A549 (cell line): ENCODE measurements around the gene ZFHX3. TPM values are rescaled to one million over a fixed set of nuclear protein-coding genes. Genes with fewer than 3 reads are reported as not detected.
A peak's percentile ranks its signal among the peaks of the same experiment; 100 is the strongest.

Source experiments
- ATAC-seq, 2 experiments: fragments of 200-7000 bp in 1 of 2; fragments of >200 bp in 1 of 2; cut with Nextera tagmentation in 1 of 2; cut with Tn5 transposase in 1 of 2; 3 replicates each; pipeline versions ENCODE4 v1.8.0 to v1.9.1; 2018 to 2020; ENCODE audit warnings: mild to moderate bottlenecking in 1 of 2, moderate library complexity in 1 of 2
- CTCF ChIA-PET: fragments of 300-600 bp; sonication (Branson Sonifier 250); formaldehyde crosslinking; extraction: SDS; loops from one replicate; lab custom pipeline; 2021; ENCODE audit warnings: antibody characterized with exemption, inconsistent platforms; lab: Yijun Ruan, JAX
- POLR2A ChIA-PET: fragments of 350-600 bp; formaldehyde crosslinking; extraction: SDS; loops from one replicate; lab custom pipeline; 2021; ENCODE audit warnings: antibody characterized with exemption, inconsistent platforms; lab: Yijun Ruan, JAX
- DNase-seq, 2 experiments: peaks; one replicate each; pipeline versions ENCODE4 v3.0.0 to v3.0.0-alpha.2; 2011 to 2016; ENCODE audit warnings: low read depth in 1 of 2, low spot score in 1 of 2
- FAIRE-seq: peaks from 2 replicates; lab custom pipeline; 2011; peaks lifted over from hg19 to GRCh38; lab: Jason Lieb, UNC
- H3K27ac ChIP-seq, 2 experiments: fragments of >200 bp; sonication (Bioruptor Twin); formaldehyde crosslinking; 3 replicates each; pipeline ENCODE4 v1.5.1; 2016 to 2017
- H3K4me1 ChIP-seq: fragments of >200 bp; sonication (Bioruptor Twin); formaldehyde crosslinking; 3 replicates; pipeline ENCODE4 v1.6.1; 2016
- H3K4me2 ChIP-seq: fragments of >200 bp; sonication (Bioruptor Twin); formaldehyde crosslinking; 3 replicates; pipeline ENCODE4 v1.6.1; 2016
- H3K4me3 ChIP-seq: fragments of >200 bp; sonication (Bioruptor Twin); formaldehyde crosslinking; 3 replicates; pipeline ENCODE4 v1.5.1; 2016
- H3K9me3 ChIP-seq: fragments of >200 bp; sonication (Bioruptor Twin); formaldehyde crosslinking; 3 replicates; pipeline ENCODE4 v1.6.1; 2016
- BHLHE40 ChIP-seq: IDR thresholded peaks from 2 replicates; pipeline ENCODE4 v1.6.1; 2012; ENCODE audit warnings: low read depth, low read length, inconsistent platforms
- CBX8 ChIP-seq: fragments of 200-600 bp; sonication (generic); IDR thresholded peaks from 2 replicates; pipeline ENCODE4 v1.6.1; 2016
- CEBPB ChIP-seq, 2 experiments: fragments of >200 bp in 1 of 2; sonication (Bioruptor Twin) in 1 of 2; formaldehyde crosslinking in 1 of 2; IDR thresholded peaks; 2 replicates each; pipeline ENCODE4 v1.6.1; 2012 to 2016
- EHMT2 ChIP-seq: fragments of 200-600 bp; sonication (generic); IDR thresholded peaks from 2 replicates; pipeline ENCODE4 v1.6.1; 2016; ENCODE audit warnings: antibody characterized with exemption, low read depth, mild to moderate bottlenecking, moderate library complexity
- ELK1 ChIP-seq: fragments of 150-350 bp; IDR thresholded peaks from 2 replicates; pipeline ENCODE4 v1.6.1; 2014; ENCODE audit warnings: low read depth, mild to moderate bottlenecking, low read length
- FOSB ChIP-seq: fragments of 250-450 bp; sonication (Bioruptor Pico); IDR thresholded peaks from 2 replicates; pipeline ENCODE4 v1.5.0; 2020; ENCODE audit warnings: mild to moderate bottlenecking, moderate library complexity
- FOSL2 ChIP-seq, 2 experiments: fragments of 450-650 bp in 1 of 2; fragments of >200 bp in 1 of 2; sonication (Bioruptor Twin) in 1 of 2; formaldehyde crosslinking; IDR thresholded peaks; 2 replicates each; pipeline versions ENCODE4 v1.5.0 to v1.6.1; 2016 to 2020; ENCODE audit warnings: mild to moderate bottlenecking in 1 of 2, moderate library complexity in 1 of 2
- GATA3 ChIP-seq: IDR thresholded peaks from 2 replicates; pipeline ENCODE4 v1.6.1; 2012; ENCODE audit warnings: borderline replicate concordance
- HEYL ChIP-seq: fragments of 250-450 bp; sonication (Bioruptor Pico); IDR thresholded peaks from 2 replicates; pipeline ENCODE4 v1.8.0; 2021; ENCODE audit warnings: mild to moderate bottlenecking, moderate library complexity
- HOXB13 ChIP-seq: fragments of 250-450 bp; sonication (Bioruptor Pico); IDR thresholded peaks from 2 replicates; pipeline ENCODE4 v1.5.0; 2020; ENCODE audit warnings: low read depth, mild to moderate bottlenecking, moderate library complexity
- JUN ChIP-seq, 2 experiments: fragments of >200 bp; sonication (Bioruptor Twin); formaldehyde crosslinking; IDR thresholded peaks; 2 replicates in 1 of 2; 3 replicates in 1 of 2; pipeline ENCODE4 v1.6.1; 2016 to 2017
- KDM5A ChIP-seq: fragments of 200-600 bp; sonication (generic); IDR thresholded peaks from 2 replicates; pipeline ENCODE4 v1.6.1; 2016; ENCODE audit warnings: antibody characterized with exemption, mild to moderate bottlenecking
- MAFK ChIP-seq: fragments of 450-650 bp; IDR thresholded peaks from 2 replicates; pipeline ENCODE4 v1.6.1; 2014; ENCODE audit not compliant: partially characterized antibody
- MAZ ChIP-seq: fragments of 150-350 bp; IDR thresholded peaks from 2 replicates; pipeline ENCODE4 v1.6.1; 2014; ENCODE audit warnings: antibody characterized with exemption, low read depth, low read length, borderline replicate concordance
- POLR2AphosphoS2 ChIP-seq: conservative IDR thresholded peaks from 2 replicates; pipeline ENCODE4 v1.6.1; 2012; ENCODE audit warnings: low read length, improper control_type of control experiment, inconsistent platforms
- RARB ChIP-seq: fragments of 250-450 bp; sonication (Bioruptor Pico); IDR thresholded peaks from 2 replicates; pipeline ENCODE4 v1.8.0; 2021; ENCODE audit warnings: mild to moderate bottlenecking, moderate library complexity
- RNF2 ChIP-seq: fragments of 200-600 bp; sonication (generic); IDR thresholded peaks from 2 replicates; pipeline ENCODE4 v1.6.1; 2016; ENCODE audit warnings: low read depth, mild to moderate bottlenecking, antibody characterized with exemption, moderate library complexity, borderline replicate concordance
- TFCP2L1 ChIP-seq: fragments of 250-450 bp; sonication (Bioruptor Pico); IDR thresholded peaks from 2 replicates; pipeline ENCODE4 v1.5.0; 2021; ENCODE audit warnings: mild to moderate bottlenecking
- USF2 ChIP-seq: fragments of 450-650 bp; IDR thresholded peaks from 2 replicates; pipeline ENCODE4 v1.6.1; 2014; ENCODE audit warnings: antibody characterized with exemption
- ZC3H11A ChIP-seq: fragments of 450-650 bp; IDR thresholded peaks from 2 replicates; pipeline ENCODE4 v1.6.1; 2014; ENCODE audit warnings: antibody characterized with exemption, mild to moderate bottlenecking
- ZSCAN20 ChIP-seq: fragments of 250-450 bp; sonication (Bioruptor Pico); IDR thresholded peaks from 2 replicates; pipeline ENCODE4 v1.8.0; 2022; ENCODE audit warnings: mild to moderate bottlenecking, moderate library complexity
- WGBS: methylation state at CpG from one replicate; pipeline ENCODE4 v1.1.6; 2017; ENCODE audit errors: missing lambda C conversion rate; 5-methylcytosine and 5-hydroxymethylcytosine counted together
- polyA plus RNA-seq, 4 experiments: library from polyadenylated mRNA; depleted of rRNA in 3 of 4; stranded (reverse); fragments of >200 nt; fragmentation: RNase III in 1 of 4; extraction: RNeasy Plus Mini Kit Qiagen cat#74134 plus additional on column Dnase treatment in 1 of 4; gene quantifications; 2 replicates in 3 of 4; 3 replicates in 1 of 4; pipeline ENCODE4 v1.2.3, GENCODE V29; 2011 to 2017
- TF ChIP-seq, protein P1 (sequence below): fragments of 250-450 bp; sonication (Bioruptor Pico); IDR thresholded peaks from 2 replicates; pipeline ENCODE4 v1.5.0; 2020; ENCODE audit warnings: low read depth, mild to moderate bottlenecking, moderate library complexity
- TF ChIP-seq, protein P2 (sequence below): fragments of 200-600 bp; sonication (generic); IDR thresholded peaks from 2 replicates; pipeline ENCODE4 v1.6.1; 2016; ENCODE audit warnings: antibody characterized with exemption, mild to moderate bottlenecking, moderate library complexity

ZFHX3 gene
- polyA plus RNA-seq, 2 of the 4 experiments (the other 2 are of a cell fraction), result 3.9 to 6.5 TPM

DNA sequence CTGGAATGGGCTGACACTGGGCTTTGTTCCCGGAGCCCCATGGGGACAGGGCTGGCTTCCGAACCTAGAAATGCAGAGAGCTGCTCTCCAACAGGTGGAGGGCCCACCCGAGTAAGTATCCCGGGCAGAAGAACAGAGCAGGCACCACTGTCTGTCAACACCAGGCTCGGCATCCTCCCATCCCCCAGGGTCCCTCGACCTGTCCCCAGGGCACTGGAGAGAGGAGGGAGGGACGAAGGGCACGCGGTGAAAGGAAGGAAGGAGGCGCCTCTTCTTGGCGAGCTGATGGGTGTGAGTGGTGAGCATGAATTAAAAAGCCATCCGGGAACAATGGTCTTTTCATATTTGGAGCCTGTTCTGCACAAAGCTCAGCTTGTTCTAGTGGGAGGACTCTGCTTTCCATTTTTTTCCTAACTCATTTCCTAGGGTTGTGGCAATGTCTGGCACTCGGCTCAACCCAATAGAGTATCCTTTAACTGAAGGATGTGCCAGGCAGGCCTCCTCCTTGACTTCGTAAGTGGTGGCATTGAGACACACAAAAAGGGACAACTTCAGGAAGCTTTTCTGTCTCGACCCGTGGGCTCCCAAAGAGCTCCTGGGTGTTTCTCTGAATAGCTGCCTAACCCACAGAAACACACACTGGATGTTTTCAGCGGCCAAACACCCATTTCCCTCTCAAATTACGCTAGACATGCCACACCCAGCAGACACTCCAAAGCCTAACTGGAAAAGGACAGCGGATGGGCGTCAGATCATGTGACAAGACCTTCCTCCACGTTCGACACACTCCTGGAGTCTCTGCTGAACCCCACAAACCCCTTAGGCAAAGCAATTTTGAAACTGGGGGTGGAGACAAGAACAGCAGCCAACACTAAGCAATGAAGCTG is 47.7 kb downstream of the ZFHX3 start:
- ChIA-PET POLR2A (no interaction called here), CTCF (interaction anchor here (0.9 to 1.5 kb wide), 2 partner anchors 39 to 40 kb away, joined by 3 read pairs; no protein-coding TSS in a partner anchor)
- DNase-seq, result no peak
- 89% methylated on average over 22 of the region's 22 CpGs for WGBS
- TF ChIP-seq KDM5A, result no peak
- TF ChIP-seq BHLHE40, result no peak
- TF ChIP-seq CBX8, result no peak
- TF ChIP-seq HOXB13 (CRISPR knock-in tag), result no peak
- no peak for TF ChIP-seq POLR2AphosphoS2
- TF ChIP-seq MAZ, result no peak
- no peak for TF ChIP-seq RNF2
- no peak for TF ChIP-seq RARB (CRISPR knock-in tag)
- Histone ChIP-seq H3K27ac (no peak overlapping the region; a peak in 1 of 6 replicates), H3K4me3 (no peak overlapping the region), H3K9me3 (no peaks in the 10 kb centered on the region), H3K4me1 (peaks cover 26% of the 10 kb centered on the region), H3K4me2 (no peak overlapping the region)
- no peak for FAIRE-seq
- ATAC-seq, result no peak

DNA sequence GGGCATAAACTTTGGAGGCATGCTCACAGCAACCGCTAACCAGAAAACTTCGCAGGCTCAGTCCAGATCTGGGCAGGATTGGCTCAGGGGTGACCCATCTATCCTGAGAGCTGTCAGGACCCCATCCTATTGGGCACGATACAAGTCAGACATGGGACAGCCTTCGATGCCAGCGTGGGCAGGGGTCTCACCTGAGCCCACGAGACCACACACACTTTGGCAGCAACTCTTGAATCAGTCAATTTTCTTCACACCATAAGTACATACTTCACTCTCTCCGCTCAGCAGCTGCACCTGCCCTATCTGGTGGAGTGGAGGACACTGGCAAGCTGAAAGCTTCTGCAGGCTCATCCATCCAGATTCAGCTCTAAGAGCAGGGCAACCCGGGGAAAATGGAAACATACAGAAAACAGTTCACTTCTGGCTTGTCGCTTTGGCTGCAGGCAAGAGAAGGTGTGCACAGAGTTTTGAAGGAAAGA is 48.3 kb downstream of the ZFHX3 start:
- DNase-seq (no peak), ATAC-seq (no peak), FAIRE-seq (no peak)
- 97% methylated on average over 9 of the region's 9 CpGs for WGBS
- Histone ChIP-seq H3K4me2 (no peak overlapping the region), H3K27ac (no peak overlapping the region), H3K9me3 (no peaks in the 10 kb centered on the region), H3K4me3 (no peak overlapping the region), H3K4me1 (peaks cover 26% of the 10 kb centered on the region)
- CTCF ChIA-PET, result interaction anchor here (0.9 kb wide), 1 partner anchor 39 kb away, joined by 3 read pairs; no protein-coding TSS in a partner anchor
- POLR2A ChIA-PET, result no interaction called here
- TF ChIP-seq ZSCAN20 (CRISPR knock-in tag) (no peak), FOSB (CRISPR knock-in tag) (no peak), CBX8 (no peak), HEYL (CRISPR knock-in tag) (no peak), KDM5A (no peak)
- TF ChIP-seq, protein P1, sequence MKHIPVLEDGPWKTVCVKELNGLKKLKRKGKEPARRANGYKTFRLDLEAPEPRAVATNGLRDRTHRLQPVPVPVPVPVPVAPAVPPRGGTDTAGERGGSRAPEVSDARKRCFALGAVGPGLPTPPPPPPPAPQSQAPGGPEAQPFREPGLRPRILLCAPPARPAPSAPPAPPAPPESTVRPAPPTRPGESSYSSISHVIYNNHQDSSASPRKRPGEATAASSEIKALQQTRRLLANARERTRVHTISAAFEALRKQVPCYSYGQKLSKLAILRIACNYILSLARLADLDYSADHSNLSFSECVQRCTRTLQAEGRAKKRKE (CRISPR knock-in tag), result no peak
- TF ChIP-seq, protein P2, sequence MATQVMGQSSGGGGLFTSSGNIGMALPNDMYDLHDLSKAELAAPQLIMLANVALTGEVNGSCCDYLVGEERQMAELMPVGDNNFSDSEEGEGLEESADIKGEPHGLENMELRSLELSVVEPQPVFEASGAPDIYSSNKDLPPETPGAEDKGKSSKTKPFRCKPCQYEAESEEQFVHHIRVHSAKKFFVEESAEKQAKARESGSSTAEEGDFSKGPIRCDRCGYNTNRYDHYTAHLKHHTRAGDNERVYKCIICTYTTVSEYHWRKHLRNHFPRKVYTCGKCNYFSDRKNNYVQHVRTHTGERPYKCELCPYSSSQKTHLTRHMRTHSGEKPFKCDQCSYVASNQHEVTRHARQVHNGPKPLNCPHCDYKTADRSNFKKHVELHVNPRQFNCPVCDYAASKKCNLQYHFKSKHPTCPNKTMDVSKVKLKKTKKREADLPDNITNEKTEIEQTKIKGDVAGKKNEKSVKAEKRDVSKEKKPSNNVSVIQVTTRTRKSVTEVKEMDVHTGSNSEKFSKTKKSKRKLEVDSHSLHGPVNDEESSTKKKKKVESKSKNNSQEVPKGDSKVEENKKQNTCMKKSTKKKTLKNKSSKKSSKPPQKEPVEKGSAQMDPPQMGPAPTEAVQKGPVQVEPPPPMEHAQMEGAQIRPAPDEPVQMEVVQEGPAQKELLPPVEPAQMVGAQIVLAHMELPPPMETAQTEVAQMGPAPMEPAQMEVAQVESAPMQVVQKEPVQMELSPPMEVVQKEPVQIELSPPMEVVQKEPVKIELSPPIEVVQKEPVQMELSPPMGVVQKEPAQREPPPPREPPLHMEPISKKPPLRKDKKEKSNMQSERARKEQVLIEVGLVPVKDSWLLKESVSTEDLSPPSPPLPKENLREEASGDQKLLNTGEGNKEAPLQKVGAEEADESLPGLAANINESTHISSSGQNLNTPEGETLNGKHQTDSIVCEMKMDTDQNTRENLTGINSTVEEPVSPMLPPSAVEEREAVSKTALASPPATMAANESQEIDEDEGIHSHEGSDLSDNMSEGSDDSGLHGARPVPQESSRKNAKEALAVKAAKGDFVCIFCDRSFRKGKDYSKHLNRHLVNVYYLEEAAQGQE, result no peak

DNA sequence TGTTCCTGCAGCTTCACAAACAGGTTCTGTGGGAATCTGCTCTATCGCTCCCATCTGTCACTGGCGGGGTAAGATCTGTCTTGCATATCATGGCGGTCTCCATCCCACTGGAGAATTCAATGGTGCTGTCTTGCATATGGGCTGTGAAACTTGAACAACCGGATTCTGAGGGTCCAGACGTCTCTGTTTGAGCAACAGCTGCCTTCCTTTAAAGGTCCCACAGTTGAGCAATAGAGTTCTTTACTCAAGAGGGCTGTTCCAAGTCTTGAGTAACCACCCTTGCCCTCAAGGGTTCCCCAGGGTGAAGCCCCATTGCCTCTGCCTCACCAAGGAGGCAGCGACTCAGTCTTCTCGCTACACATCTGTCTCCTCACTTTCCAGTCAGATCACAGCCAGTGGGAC is 50.8 kb downstream of the ZFHX3 start:
- H3K27ac ChIP-seq, result peak overlapping the region; percentile 17 to 28; a peak in 3 of 6 replicates
- TF ChIP-seq GATA3 (no peak), ELK1 (no peak), JUN (IDR thresholded peaks at IDR 0.05) (0 out of 5 replicates have a peak, but pooled peaks of 1 of the 2 experiments have one; percentile 36), CEBPB (IDR thresholded peaks at IDR 0.05) (peak; percentile 56 to 72; a peak in 3 of 4 replicates), MAFK (no peak), EHMT2 (no peak), FOSL2 (IDR thresholded peaks at IDR 0.05) (no peak), FOSL2 (CRISPR knock-in tag; IDR thresholded peaks at IDR 0.05) (no peak), USF2 (no peak), FOSB (CRISPR knock-in tag) (no peak), TFCP2L1 (CRISPR knock-in tag) (no peak), MAZ (no peak), ZC3H11A (no peak)
- TF ChIP-seq, all 56 proteins: peak for 2
- Histone ChIP-seq H3K4me2 (peak overlapping the region; percentile 25; the same call in 2 of the 3 replicates), H3K4me3 (no peak overlapping the region), H3K9me3 (no peaks in the 10 kb centered on the region), H3K4me1 (peaks cover 28% of the 10 kb centered on the region)
- 82% methylated on average over 7 of the region's 7 CpGs for WGBS
- POLR2A ChIA-PET, result no interaction called here
- no peak for DNase-seq
- ATAC-seq, result peak in 1 of 2 experiments; percentile 26; a peak in 1 of 6 replicates
- CTCF ChIA-PET, result interaction anchor here (2.1 to 2.2 kb wide), 2 partner anchors 150 to 164 kb away, joined by 4 to 9 read pairs; no protein-coding TSS in a partner anchor
- no peak for FAIRE-seq
